ENCODE results near the gene ATF5. TPM values are rescaled to one million over a fixed set of nuclear protein-coding genes. Genes with fewer than 3 reads are reported as not detected.

Gene ATF5
- total RNA-seq, 1 experiment from 2014 or later = 64.0 TPM

DNA sequence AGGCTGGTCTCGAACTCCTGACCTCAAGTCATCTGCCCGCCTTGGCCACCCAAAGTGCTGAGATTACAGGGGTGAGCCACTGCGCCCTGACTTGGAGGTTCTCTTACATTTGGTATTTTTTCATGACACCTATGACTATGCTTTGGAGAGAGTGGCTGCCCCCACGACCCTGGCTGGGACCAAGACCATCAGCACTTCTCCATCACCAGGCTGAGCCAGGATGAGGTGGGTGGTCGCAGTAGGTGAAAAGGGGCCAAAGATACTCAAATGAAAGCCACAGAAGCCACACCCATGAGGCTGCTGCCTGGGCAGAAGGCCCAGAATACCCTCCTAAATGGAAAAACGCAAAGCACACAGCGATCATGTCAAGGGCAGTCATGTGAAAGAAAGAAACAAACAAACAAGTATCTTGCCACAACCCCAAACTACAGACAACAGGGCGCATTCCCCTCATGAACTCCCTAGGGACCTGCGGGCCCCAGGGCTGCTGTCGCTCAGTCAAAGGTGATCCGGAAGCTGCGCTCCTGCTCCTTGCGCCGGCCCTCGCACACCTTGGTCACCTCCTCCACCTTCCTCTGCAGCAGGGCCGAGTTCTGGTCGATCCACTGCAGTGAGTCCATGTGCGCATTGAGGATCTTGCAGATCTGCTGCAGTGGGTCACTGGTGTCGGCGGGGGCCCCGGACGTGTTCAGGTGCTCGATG, 21.1 kb upstream of the ATF5 start:
- CTCF ChIA-PET = no interaction called here
- Histone ChIP-seq H3K27me3 (replicated peaks; ENCODE audit: control insufficient read depth, insufficient read depth, low read length) (no peaks in the 10 kb centered on the region), H3K4me1 (peaks cover 16% of the 10 kb centered on the region), H3K9me3 (no peaks in the 10 kb centered on the region), H3K4me3 (ENCODE audit: low read depth, low read length) (no peak overlapping the region), H3K36me3 (ENCODE audit: control insufficient read depth, insufficient read depth, low read length) (peaks cover 11% of the 10 kb centered on the region)
- no peak for DNase-seq
- no peaks in the 10 kb centered on the region for H3K9me3 Mint-ChIP-seq (ENCODE audit: unreplicated experiment)
- no TSS peak for BruUV-seq (replicated peaks)
- TF ChIP-seq, protein P1, sequence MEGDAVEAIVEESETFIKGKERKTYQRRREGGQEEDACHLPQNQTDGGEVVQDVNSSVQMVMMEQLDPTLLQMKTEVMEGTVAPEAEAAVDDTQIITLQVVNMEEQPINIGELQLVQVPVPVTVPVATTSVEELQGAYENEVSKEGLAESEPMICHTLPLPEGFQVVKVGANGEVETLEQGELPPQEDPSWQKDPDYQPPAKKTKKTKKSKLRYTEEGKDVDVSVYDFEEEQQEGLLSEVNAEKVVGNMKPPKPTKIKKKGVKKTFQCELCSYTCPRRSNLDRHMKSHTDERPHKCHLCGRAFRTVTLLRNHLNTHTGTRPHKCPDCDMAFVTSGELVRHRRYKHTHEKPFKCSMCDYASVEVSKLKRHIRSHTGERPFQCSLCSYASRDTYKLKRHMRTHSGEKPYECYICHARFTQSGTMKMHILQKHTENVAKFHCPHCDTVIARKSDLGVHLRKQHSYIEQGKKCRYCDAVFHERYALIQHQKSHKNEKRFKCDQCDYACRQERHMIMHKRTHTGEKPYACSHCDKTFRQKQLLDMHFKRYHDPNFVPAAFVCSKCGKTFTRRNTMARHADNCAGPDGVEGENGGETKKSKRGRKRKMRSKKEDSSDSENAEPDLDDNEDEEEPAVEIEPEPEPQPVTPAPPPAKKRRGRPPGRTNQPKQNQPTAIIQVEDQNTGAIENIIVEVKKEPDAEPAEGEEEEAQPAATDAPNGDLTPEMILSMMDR (IDR thresholded peaks at IDR 0.05; ENCODE audit: insufficient read depth in 1 of 2, low read depth in 1 of 2, low read length in 1 of 2, severe bottlenecking in 1 of 2, unreplicated experiment in 1 of 2) = no peak
- H3K27ac Mint-ChIP-seq (ENCODE audit: unreplicated experiment) = peak overlapping the region; percentile 19
- H3K4me3 Mint-ChIP-seq (ENCODE audit: unreplicated experiment) = peak overlapping the region; percentile 14
- H3K27me3 Mint-ChIP-seq (ENCODE audit: insufficient read depth, unreplicated experiment) = no peaks in the 10 kb centered on the region
- peaks cover 14% of the 10 kb centered on the region for H3K4me1 Mint-ChIP-seq (ENCODE audit: low read depth, unreplicated experiment)
- H3K36me3 Mint-ChIP-seq (ENCODE audit: insufficient read depth, unreplicated experiment) = peaks cover 75% of the 10 kb centered on the region
- POLR2A ChIA-PET = no interaction called here
- intact Hi-C loops (cut with micrococcal nuclease; ENCODE audit: unreplicated experiment) = no loop called here

DNA sequence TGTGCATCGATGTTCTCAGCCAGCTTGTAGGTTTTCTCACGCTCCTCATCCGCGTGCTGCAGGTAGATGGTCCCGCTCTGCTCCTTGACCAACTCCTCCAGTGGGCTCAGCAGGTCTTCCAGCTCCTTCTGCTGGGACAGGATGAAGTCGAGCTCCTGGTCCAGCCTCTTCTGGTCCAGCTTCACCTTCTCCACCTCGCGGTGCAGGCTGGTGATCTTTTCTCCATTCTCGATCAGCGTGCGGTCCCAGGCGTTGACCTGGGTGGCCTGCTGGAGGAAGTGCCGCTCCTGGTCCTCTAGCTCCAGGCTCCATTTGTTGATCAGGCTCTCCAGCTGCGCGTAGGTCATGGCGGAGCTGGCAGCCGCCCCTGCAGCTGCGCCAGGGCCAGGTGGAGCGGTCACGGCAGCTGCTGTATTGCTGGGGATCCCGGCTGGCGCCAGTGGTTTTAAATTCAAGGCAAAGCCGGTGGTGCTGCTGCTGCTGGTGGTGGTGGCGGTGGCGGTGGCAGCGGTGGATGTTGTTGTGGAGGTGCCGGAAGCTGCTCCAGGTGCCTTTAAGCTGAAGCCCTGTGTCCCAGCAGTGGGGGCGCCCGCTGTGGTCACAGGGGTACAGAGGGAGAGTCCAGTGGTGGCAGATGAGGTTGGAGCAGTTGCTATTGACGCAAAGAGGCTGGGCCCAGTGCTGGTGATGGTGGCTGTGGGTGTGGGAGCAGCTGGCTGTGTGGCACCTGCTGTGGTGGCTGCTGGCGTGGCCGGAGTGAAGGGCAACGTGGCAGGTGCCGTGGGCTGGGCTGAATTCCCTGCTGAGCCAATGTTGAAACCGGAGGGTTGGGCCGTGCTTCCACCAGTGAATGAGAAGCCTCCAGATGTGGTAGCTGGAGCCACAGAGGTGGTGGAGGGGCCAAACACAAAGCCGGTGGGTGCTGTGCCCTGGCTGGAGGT, 20.3 kb upstream of the ATF5 start:
- no peaks in the 10 kb centered on the region for H3K27me3 ChIP-seq (replicated peaks; ENCODE audit: control insufficient read depth, insufficient read depth, low read length)
- H3K4me1 ChIP-seq = peaks cover 25% of the 10 kb centered on the region
- Mint-ChIP-seq H3K27me3 (ENCODE audit: insufficient read depth, unreplicated experiment) (no peaks in the 10 kb centered on the region), H3K36me3 (ENCODE audit: insufficient read depth, unreplicated experiment) (peaks cover 84% of the 10 kb centered on the region), H3K4me3 (ENCODE audit: unreplicated experiment) (peak overlapping the region; percentile 14), H3K9me3 (ENCODE audit: unreplicated experiment) (no peaks in the 10 kb centered on the region), H3K27ac (ENCODE audit: unreplicated experiment) (peak overlapping the region; percentile 19), H3K4me1 (ENCODE audit: low read depth, unreplicated experiment) (peaks cover 22% of the 10 kb centered on the region)
- H3K4me3 ChIP-seq (ENCODE audit: low read depth, low read length) = no peak overlapping the region
- POLR2A ChIA-PET = no interaction called here
- peaks cover 11% of the 10 kb centered on the region for H3K36me3 ChIP-seq (ENCODE audit: control insufficient read depth, insufficient read depth, low read length)
- TF ChIP-seq, protein P1 (IDR thresholded peaks at IDR 0.05; ENCODE audit: insufficient read depth in 1 of 2, low read depth in 1 of 2, low read length in 1 of 2, severe bottlenecking in 1 of 2, unreplicated experiment in 1 of 2) = no peak
- no peak for DNase-seq
- BruUV-seq (replicated peaks) = no TSS peak
- CTCF ChIA-PET = no interaction called here
- intact Hi-C loops (cut with micrococcal nuclease; ENCODE audit: unreplicated experiment) = no loop called here
- no peaks in the 10 kb centered on the region for H3K9me3 ChIP-seq

DNA sequence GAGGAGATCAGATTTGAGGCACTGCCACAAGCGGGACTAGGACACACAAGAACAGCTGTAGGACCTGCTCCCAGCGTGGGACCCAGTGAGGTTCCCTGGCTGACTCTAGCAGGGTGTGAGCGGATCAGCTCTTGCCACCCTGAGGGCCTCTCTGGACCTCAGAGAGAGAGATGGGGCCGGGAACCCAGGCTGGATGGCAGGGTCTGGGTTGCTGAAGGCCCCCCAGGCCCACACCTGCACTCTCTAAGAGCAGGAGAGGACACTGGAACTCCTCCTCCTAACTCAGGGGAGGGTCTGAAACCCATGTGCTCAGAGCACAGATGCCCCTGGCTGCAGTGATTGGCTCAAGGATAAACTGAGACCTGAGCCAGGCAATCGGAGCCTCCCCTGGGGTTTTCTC, 18.8 kb upstream of the ATF5 start:
- POLR2A ChIA-PET = interaction anchor here (0.6 kb wide), 1 partner anchor 141 kb away, joined by 3 read pairs; no protein-coding TSS in a partner anchor

More for the DNA sequence above, 18.8 kb upstream of the ATF5 start:
- no TSS peak for BruUV-seq (replicated peaks)
- no peaks in the 10 kb centered on the region for H3K27me3 Mint-ChIP-seq (ENCODE audit: insufficient read depth, unreplicated experiment)
- CTCF ChIA-PET = no interaction called here
- H3K27me3 ChIP-seq (replicated peaks; ENCODE audit: control insufficient read depth, insufficient read depth, low read length) = no peaks in the 10 kb centered on the region
- intact Hi-C loops (cut with micrococcal nuclease; ENCODE audit: unreplicated experiment) = no loop called here
- H3K27ac Mint-ChIP-seq (ENCODE audit: unreplicated experiment) = no peak overlapping the region
- H3K4me1 ChIP-seq = peaks cover 30% of the 10 kb centered on the region
- H3K4me3 Mint-ChIP-seq (ENCODE audit: unreplicated experiment) = no peak overlapping the region
- H3K9me3 ChIP-seq = 0 out of 2 replicates have a peak, but pooled peaks cover under 1% of the 10 kb centered on the region
- H3K4me1 Mint-ChIP-seq (ENCODE audit: low read depth, unreplicated experiment) = peaks cover 30% of the 10 kb centered on the region
- H3K36me3 Mint-ChIP-seq (ENCODE audit: insufficient read depth, unreplicated experiment) = peaks cover 97% of the 10 kb centered on the region
- DNase-seq = no peak
- TF ChIP-seq, protein P1 (IDR thresholded peaks at IDR 0.05; ENCODE audit: insufficient read depth in 1 of 2, low read depth in 1 of 2, low read length in 1 of 2, severe bottlenecking in 1 of 2, unreplicated experiment in 1 of 2) = no peak
- H3K36me3 ChIP-seq (ENCODE audit: control insufficient read depth, insufficient read depth, low read length) = peaks cover 14% of the 10 kb centered on the region
- no peak overlapping the region for H3K4me3 ChIP-seq (ENCODE audit: low read depth, low read length)
- no peaks in the 10 kb centered on the region for H3K9me3 Mint-ChIP-seq (ENCODE audit: unreplicated experiment)

All from Caco-2 (cell line).